HG03175 (cell line): Measurements from ENCODE around the gene ZNF236.
"Not testable (repeated sequence)": the region's sequence is repeated elsewhere in the genome, so short reads cannot be mapped to it uniquely, and the experiment has no call there.

ENCODE experiments used
- ATAC-seq: cut with Tn5 transposase; IDR thresholded peaks from one replicate; pipeline ENCODE4 v1.9.1; 2021; ENCODE audit warnings: mild to moderate bottlenecking, moderate library complexity; ENCODE audit not compliant: unreplicated experiment

The ZNF236 gene

GRCh38 chr18:77018650-77019049, 196.3 kb downstream of the ZNF236 start:
- not testable (repeated sequence) for ATAC-seq

GRCh38 chr18:77019641-77020040, 197.3 kb downstream of the ZNF236 start:
- ATAC-seq, result no peak
